GM19099 (cell line): ENCODE results near the gene SMPD2.

Experiments used
- POLR2A ChIP-seq: IDR thresholded peaks from 3 replicates; pipeline ENCODE4 v1.6.1; 2011; ENCODE audit warnings: low read depth; ENCODE audit not compliant: insufficient read length; ENCODE audit errors: extremely low read depth

The SMPD2 gene

GRCh38 chr6:109482905-109483734 is 42.6 kb downstream of the SMPD2 start, which contains the start of gene ZBTB24:
ZBTB24 (minus strand) TSS chr6:109483219; CDS start chr6:109482026, 1,193 bp downstream.
- peak; percentile 85 for TF ChIP-seq POLR2A

- no peak for TF ChIP-seq POLR2A
Observed at GRCh38 chr6:109483735-109484057, 43.2 kb downstream of the SMPD2 start.

DNA sequence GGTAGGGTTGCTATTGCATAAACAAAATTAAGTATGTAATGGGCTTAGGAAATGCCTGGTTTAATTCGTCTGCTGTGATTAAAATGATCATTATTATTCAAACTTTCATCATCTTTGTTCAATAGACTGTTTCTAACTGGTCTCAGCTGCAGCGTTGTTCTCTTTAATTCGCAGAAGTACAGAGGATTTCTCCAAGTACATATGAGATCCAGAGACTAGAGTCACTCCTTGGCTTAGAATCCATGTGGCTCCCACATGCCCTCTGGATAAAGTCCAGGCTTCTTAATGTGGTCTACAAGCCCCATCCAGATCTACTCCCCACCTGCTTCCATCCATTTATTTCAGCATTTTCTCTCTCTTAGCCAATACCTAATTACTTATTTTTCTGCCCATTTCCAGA is 43.6 kb downstream of the SMPD2 start:
- TF ChIP-seq POLR2A: no peak

DNA sequence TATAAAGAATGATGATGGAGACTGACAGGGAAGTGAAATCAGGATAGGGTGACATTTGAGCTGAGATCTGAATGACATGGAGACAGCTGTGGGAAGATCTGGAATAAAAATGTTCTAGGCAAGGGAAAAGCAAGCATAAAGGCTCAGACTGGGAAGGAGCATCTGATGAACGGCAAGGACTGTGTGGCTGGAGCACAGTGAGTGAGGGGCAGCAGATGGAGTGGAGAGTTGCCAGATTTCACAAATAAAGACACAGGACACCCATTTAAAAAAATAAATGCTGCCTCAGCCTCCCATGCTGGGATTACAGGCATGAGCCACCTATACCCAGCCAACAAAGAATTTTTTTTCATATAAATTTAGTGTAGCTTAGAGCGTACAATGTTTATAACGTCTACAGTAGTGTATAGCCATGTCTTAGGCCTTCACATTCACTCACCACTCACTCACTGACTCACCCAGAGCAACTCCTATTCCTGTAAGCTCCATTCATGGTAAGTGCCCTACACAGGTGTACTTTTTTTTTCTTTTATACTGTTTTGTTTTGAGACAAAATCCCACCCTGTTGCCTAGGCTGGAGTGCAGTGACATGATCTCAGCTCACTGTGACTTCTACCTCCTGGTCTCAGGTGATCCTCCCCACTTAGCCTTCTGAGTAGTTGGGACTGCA is 44.9 kb downstream of the SMPD2 start:
- TF ChIP-seq POLR2A: no peak

- no peak for TF ChIP-seq POLR2A
Observed at GRCh38 chr6:109486068-109486467, 45.5 kb downstream of the SMPD2 start.

GRCh38 chr6:109488001-109488400 is 47.5 kb downstream of the SMPD2 start:
- TF ChIP-seq POLR2A: no peak

GRCh38 chr6:109490713-109491112 is 50.2 kb downstream of the SMPD2 start:
- no peak for TF ChIP-seq POLR2A

DNA sequence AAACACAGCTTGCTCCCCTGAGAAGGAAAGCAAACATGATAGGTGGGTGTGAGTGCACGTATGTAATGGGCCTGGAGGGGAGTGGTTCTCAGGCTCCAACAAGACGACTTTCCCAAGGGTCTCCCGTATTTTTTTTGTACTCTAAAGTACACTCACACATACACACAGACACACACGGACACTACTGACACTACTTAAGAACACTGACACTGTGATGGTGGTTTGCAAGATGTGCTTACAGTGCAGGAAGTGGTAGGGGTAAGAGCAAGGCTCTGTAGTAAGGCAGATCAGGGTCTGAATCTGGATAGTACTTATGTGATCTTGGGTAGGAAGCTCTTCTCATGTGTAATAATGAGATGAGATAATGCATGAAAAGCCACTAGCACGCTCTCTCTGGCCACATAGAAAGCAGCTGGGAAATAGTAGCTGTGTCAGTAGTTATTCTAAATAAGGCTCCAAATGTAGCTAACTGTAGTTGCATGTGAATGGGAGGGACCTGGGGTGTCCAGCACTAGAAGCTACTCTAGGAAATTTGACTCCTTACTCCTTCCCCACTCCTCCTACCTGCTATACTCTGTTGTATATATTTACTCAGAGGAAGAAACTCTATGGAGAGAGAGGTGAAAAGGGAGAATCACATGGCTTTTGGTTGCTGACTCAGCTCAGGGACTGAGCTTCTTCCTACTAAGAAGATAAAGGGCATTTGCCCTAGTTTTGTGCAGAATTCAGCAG is 50.8 kb downstream of the SMPD2 start:
- TF ChIP-seq POLR2A: no peak
